A549 treated with Hydrocortisone at 1 μM for 4 hours (cell line): Measurements from ENCODE around the gene OR5T2. TPM values are rescaled to one million over a fixed set of nuclear protein-coding genes. Genes with fewer than 3 reads are reported as not detected.

Experiments used
- total RNA-seq: library from RNA; stranded (reverse); fragments of 200-300 nt; extraction: Qiagen RNA extraction; gene quantifications from 5 replicates; pipeline ENCODE4 v1.2.3, GENCODE V29; 2022

The OR5T2 gene
- not detected in 5 replicates for total RNA-seq

GRCh38 chr11:56234155-56234554 is at the start of gene OR5T2:
TSS of gene OR5T2 (minus strand) at chr11:56234255. CDS start at chr11:56233062, 1,193 bp downstream.

GRCh38 chr11:56273854-56274253 is 39.8 kb upstream of the OR5T2 start, which contains the start of gene OR5T1:
TSS of gene OR5T1 (plus strand) at chr11:56274154. CDS start at chr11:56275639, 1,485 bp downstream.

GRCh38 chr11:56251954-56252353 is 17.9 kb upstream of the OR5T2 start, which contains the start of gene OR5T3:
TSS of gene OR5T3 (plus strand) at chr11:56252254. CDS start at chr11:56252254, 0 bp downstream.

Other genes with a start within 250 kb of the OR5T2 start
- not detected in 5 replicates for gene OR5F1, start 239.6 kb downstream of the OR5T2 start, total RNA-seq
- not detected in 5 replicates for gene OR5AS1, start 206.6 kb downstream of the OR5T2 start, total RNA-seq
- gene OR8I2, start 140.9 kb downstream of the OR5T2 start, total RNA-seq: not detected in 5 replicates
- not detected in 5 replicates for gene OR8H2, start 130.6 kb downstream of the OR5T2 start, total RNA-seq
- gene OR8H3, start 111.9 kb downstream of the OR5T2 start, total RNA-seq: not detected in 5 replicates
- gene OR8J3, start 94.1 kb downstream of the OR5T2 start, total RNA-seq: not detected in 5 replicates
- gene OR8K5, start 73.9 kb downstream of the OR5T2 start, total RNA-seq: not detected in 5 replicates
- gene OR5J2, start 57.6 kb downstream of the OR5T2 start, total RNA-seq: not detected in 5 replicates
- not detected in 5 replicates for gene OR5T3, start 18.0 kb upstream of the OR5T2 start, total RNA-seq
- not detected in 5 replicates for gene OR5T1, start 39.9 kb upstream of the OR5T2 start, total RNA-seq
- not detected in 5 replicates for gene OR8H1, start 58.0 kb upstream of the OR5T2 start, total RNA-seq
- not detected in 5 replicates for gene OR8K3, start 80.9 kb upstream of the OR5T2 start, total RNA-seq
- gene OR8K1, start 111.8 kb upstream of the OR5T2 start, total RNA-seq: not detected in 5 replicates
- gene OR8J1, start 120.0 kb upstream of the OR5T2 start, total RNA-seq: not detected in 5 replicates
- not detected in 5 replicates for gene OR8U1, start 141.4 kb upstream of the OR5T2 start, total RNA-seq
- not detected in 5 replicates for gene OR5AL1, start 178.4 kb upstream of the OR5T2 start, total RNA-seq
- gene OR5M3, start 239.1 kb upstream of the OR5T2 start, total RNA-seq: not detected in 5 replicates